ENCODE measurements around the gene LKAAEAR1.

The LKAAEAR1 gene

GRCh38 chr20:64077541-64077875 lies 6.7 kb downstream of the LKAAEAR1 start:
- DNase-seq: no peak

GRCh38 chr20:64077094-64077493 lies 7.1 kb downstream of the LKAAEAR1 start:
- no peak for DNase-seq

GRCh38 chr20:64076061-64076997 lies 7.9 kb downstream of the LKAAEAR1 start:
- no peak for DNase-seq

- DNase-seq: no peak
Measured at GRCh38 chr20:64075556-64075955, 8.6 kb downstream of the LKAAEAR1 start.

GRCh38 chr20:64074963-64075362 lies 9.2 kb downstream of the LKAAEAR1 start:
- DNase-seq: no peak

- DNase-seq: no peak
Measured at GRCh38 chr20:64074184-64074789, 9.9 kb downstream of the LKAAEAR1 start.

- DNase-seq: no peak
Measured at GRCh38 chr20:64073476-64074183, 10.6 kb downstream of the LKAAEAR1 start.

GRCh38 chr20:64072498-64073063 lies 11.6 kb downstream of the LKAAEAR1 start:
- DNase-seq: no peak

GRCh38 chr20:64071341-64072332 lies 12.6 kb downstream of the LKAAEAR1 start:
- no peak for DNase-seq

- no peak for DNase-seq
Measured at GRCh38 chr20:64070244-64070993, 13.8 kb downstream of the LKAAEAR1 start.

GRCh38 chr20:64069614-64070243 lies 14.5 kb downstream of the LKAAEAR1 start:
- DNase-seq: no peak

GRCh38 chr20:64069209-64069613 lies 15.0 kb downstream of the LKAAEAR1 start:
- DNase-seq: no peak

GRCh38 chr20:64068386-64069208 lies 15.6 kb downstream of the LKAAEAR1 start:
- DNase-seq: no peak

GRCh38 chr20:64067733-64068307 lies 16.4 kb downstream of the LKAAEAR1 start:
- DNase-seq: no peak

GRCh38 chr20:64067005-64067632 lies 17.1 kb downstream of the LKAAEAR1 start:
- no peak for DNase-seq

- DNase-seq: no peak
Measured at GRCh38 chr20:64065974-64066343, 18.2 kb downstream of the LKAAEAR1 start.

- DNase-seq: no peak
Measured at GRCh38 chr20:64065062-64065973, 18.9 kb downstream of the LKAAEAR1 start.

GRCh38 chr20:64064145-64064698 lies 20.0 kb downstream of the LKAAEAR1 start:
- no peak for DNase-seq
